Muscle layer of duodenum (tissue), 2 donors: Measurements from ENCODE around the gene SH2D6.
A peak's percentile ranks its signal among the peaks of the same experiment; 100 is the strongest.
"Not testable (repeated sequence)": the region's sequence is repeated elsewhere in the genome, so short reads cannot be mapped to it uniquely, and the experiment has no call there.

Source experiments
- H3K27ac ChIP-seq: one replicate; pipeline ENCODE4 v1.7.0; 2013; ENCODE audit warnings: mild to moderate bottlenecking, low read length
- H3K27me3 ChIP-seq: one replicate; pipeline ENCODE4 v1.7.0; 2013; ENCODE audit warnings: low read depth, mild to moderate bottlenecking, control low read depth, low read length
- H3K36me3 ChIP-seq, 2 donors: one replicate each; pipeline ENCODE4 v1.7.0; 2013; ENCODE audit warnings: low read length in 2 of 2, control low read depth in 1 of 2, mild to moderate bottlenecking in 1 of 2; ENCODE audit not compliant: insufficient read depth in 2 of 2, control insufficient read depth in 1 of 2
- H3K4me1 ChIP-seq, 2 donors: one replicate each; pipeline ENCODE4 v1.7.0; 2013; ENCODE audit warnings: low read length in 2 of 2, mild to moderate bottlenecking in 2 of 2, control low read depth in 1 of 2, moderate library complexity in 1 of 2; ENCODE audit not compliant: insufficient read depth in 2 of 2, control insufficient read depth in 1 of 2
- H3K4me3 ChIP-seq, 2 donors: one replicate each; pipeline ENCODE4 v1.7.0; 2013; ENCODE audit warnings: low read length in 2 of 2, low read depth in 1 of 2, mild to moderate bottlenecking in 1 of 2
- H3K9me3 ChIP-seq, 2 donors: one replicate each; pipeline ENCODE4 v1.7.0; 2013; ENCODE audit warnings: low read length in 2 of 2, control low read depth in 1 of 2, mild to moderate bottlenecking in 1 of 2; ENCODE audit not compliant: control insufficient read depth in 1 of 2
- donor health status: healthy.

SH2D6 gene

GRCh38 chr2:85418132-85419008 is at the start of gene SH2D6:
Gene SH2D6, plus strand, starts transcription at chr2:85418714. Its CDS starts 10,752 bp downstream, at chr2:85429466.
- H3K27me3 ChIP-seq, result no peaks in the 10 kb centered on the region
- no peaks in the 10 kb centered on the region for H3K9me3 ChIP-seq
- H3K36me3 ChIP-seq, result no peaks in the 10 kb centered on the region
- peak within 1 kb of the TSS; percentile 92 for H3K27ac ChIP-seq
- H3K4me3 ChIP-seq, result peak within 1 kb of the TSS; percentile 77 to 82
- H3K4me1 ChIP-seq, result peaks cover 11% of the 10 kb centered on the region in 2 donors

GRCh38 chr2:85368921-85369320 is 49.6 kb upstream of the SH2D6 start:
- H3K36me3 ChIP-seq, result peaks cover 22 to 35% of the 10 kb centered on the region in 2 donors
- no peaks in the 10 kb centered on the region for H3K4me1 ChIP-seq
- H3K4me3 ChIP-seq, result no peak overlapping the region
- no peaks in the 10 kb centered on the region for H3K9me3 ChIP-seq
- no peak overlapping the region for H3K27ac ChIP-seq
- H3K27me3 ChIP-seq, result no peaks in the 10 kb centered on the region

- no peaks in the 10 kb centered on the region for H3K4me1 ChIP-seq
- H3K9me3 ChIP-seq, result no peaks in the 10 kb centered on the region
- H3K27me3 ChIP-seq, result no peaks in the 10 kb centered on the region
- peaks cover 22 to 35% of the 10 kb centered on the region in 2 donors for H3K36me3 ChIP-seq
- H3K4me3 ChIP-seq, result no peak overlapping the region
- no peak overlapping the region for H3K27ac ChIP-seq
Measured at GRCh38 chr2:85369500-85369899, 49.0 kb upstream of the SH2D6 start.

- no peak overlapping the region for H3K4me3 ChIP-seq
- peaks cover 22 to 35% of the 10 kb centered on the region in 2 donors for H3K36me3 ChIP-seq
- no peaks in the 10 kb centered on the region for H3K9me3 ChIP-seq
- no peaks in the 10 kb centered on the region for H3K27me3 ChIP-seq
- no peaks in the 10 kb centered on the region for H3K4me1 ChIP-seq
- no peak overlapping the region for H3K27ac ChIP-seq
Measured at GRCh38 chr2:85371045-85371444, 47.5 kb upstream of the SH2D6 start.

- no peak overlapping the region for H3K4me3 ChIP-seq
- peaks cover 0 to 38% of the 10 kb centered on the region in 2 donors for H3K36me3 ChIP-seq
- H3K9me3 ChIP-seq, result no peaks in the 10 kb centered on the region
- no peaks in the 10 kb centered on the region for H3K27me3 ChIP-seq
- H3K27ac ChIP-seq, result no peak overlapping the region
- H3K4me1 ChIP-seq, result no peaks in the 10 kb centered on the region
Measured at GRCh38 chr2:85376291-85377065, 42.0 kb upstream of the SH2D6 start.

GRCh38 chr2:85377083-85377482 is 41.4 kb upstream of the SH2D6 start:
- peaks cover 0 to 36% of the 10 kb centered on the region in 2 donors for H3K36me3 ChIP-seq
- no peaks in the 10 kb centered on the region for H3K4me1 ChIP-seq
- H3K9me3 ChIP-seq, result no peaks in the 10 kb centered on the region
- no peak overlapping the region for H3K4me3 ChIP-seq
- no peaks in the 10 kb centered on the region for H3K27me3 ChIP-seq
- H3K27ac ChIP-seq, result no peak overlapping the region

DNA sequence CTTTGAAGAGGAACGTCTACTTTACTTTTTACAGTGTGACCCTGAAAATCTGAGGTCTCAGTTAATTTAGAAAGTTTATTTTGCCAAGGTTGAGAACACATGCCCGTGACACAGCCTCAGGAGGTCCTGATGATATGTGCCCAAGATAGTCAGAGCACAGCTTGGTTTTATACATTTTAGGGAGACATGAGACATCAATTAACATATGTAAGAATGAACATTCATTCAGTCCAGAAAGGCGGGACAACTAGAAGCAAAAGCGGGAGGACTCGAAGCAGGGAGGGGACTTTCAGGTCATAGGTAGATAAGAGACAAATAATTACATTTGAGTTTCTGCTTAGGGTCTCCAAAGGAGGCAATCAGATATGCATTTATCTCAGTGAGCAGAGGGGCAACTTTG is 40.3 kb upstream of the SH2D6 start:
- H3K4me1 ChIP-seq, result no peaks in the 10 kb centered on the region
- no peaks in the 10 kb centered on the region for H3K27me3 ChIP-seq
- peaks cover 0 to 32% of the 10 kb centered on the region in 2 donors for H3K36me3 ChIP-seq
- no peak overlapping the region for H3K4me3 ChIP-seq
- no peaks in the 10 kb centered on the region for H3K9me3 ChIP-seq
- no peak overlapping the region for H3K27ac ChIP-seq

DNA sequence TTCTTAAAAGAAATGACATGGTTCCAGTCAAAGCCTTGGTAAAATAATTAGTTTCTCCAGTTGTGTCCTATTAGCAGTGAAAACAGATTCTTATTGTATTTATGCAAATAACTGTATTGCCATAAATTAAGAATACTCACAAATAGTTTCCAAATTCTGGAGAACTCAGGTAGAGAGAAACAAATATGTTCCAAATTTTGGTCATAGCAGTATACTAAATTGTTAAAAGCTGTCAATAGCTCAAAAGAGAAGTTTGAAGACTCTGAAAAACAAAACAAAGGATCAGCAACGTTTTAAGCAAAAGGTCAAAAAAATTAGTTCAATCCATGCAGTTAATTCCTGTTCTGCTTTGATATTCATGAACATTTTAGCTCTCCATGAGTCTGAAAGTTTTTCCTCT is 38.5 kb upstream of the SH2D6 start:
- Histone ChIP-seq H3K27ac (no peak overlapping the region), H3K4me3 (no peak overlapping the region), H3K27me3 (no peaks in the 10 kb centered on the region), H3K4me1 (no peaks in the 10 kb centered on the region), H3K36me3 (peaks cover 0 to 39% of the 10 kb centered on the region in 2 donors), H3K9me3 (no peaks in the 10 kb centered on the region)

DNA sequence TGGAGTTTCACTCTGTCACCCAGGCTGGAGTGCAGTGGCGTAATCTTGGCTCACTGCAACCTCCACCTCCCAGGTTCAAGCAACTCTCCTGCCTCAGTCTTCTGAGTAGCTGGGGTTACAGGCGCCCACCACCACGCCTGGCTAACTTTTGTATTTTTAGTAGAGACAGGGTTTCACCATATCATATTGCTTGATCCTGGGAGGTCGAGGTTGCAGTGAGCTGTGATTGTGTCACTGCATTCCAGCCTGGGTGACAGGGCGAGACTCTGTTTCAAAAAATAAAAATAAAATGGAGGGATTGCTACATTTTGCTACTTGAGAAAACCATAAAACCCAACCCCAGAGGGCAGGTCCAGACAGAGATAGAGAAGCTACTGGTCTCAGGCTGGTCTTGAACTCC is 35.4 kb upstream of the SH2D6 start:
- H3K36me3 ChIP-seq, result peaks cover 10 to 51% of the 10 kb centered on the region in 2 donors
- not testable (repeated sequence) for H3K4me3 ChIP-seq, H3K9me3 ChIP-seq, H3K4me1 ChIP-seq, H3K27me3 ChIP-seq, H3K27ac ChIP-seq

DNA sequence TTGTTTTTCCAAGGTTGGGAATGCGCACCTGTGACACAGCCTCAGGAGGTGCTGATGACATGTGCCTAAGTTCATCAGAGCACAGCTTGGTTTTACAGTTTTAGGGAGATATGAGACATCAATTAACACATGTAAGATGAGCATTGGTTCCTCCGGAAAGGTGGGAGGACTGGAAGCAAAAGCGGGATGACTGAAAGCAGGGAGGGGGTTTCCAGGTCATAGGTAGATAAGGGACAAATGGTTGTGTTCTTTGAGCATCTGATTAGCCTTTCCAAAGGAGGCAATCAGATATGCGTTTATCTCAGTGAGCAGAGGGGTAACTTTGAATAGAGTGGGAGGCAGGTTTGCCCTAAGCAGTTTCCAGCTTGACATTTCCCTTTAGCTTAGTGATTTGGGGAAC is 34.7 kb upstream of the SH2D6 start:
- Histone ChIP-seq H3K36me3 (peaks cover 17 to 54% of the 10 kb centered on the region in 2 donors), H3K9me3 (no peaks in the 10 kb centered on the region), H3K27ac (no peak overlapping the region), H3K27me3 (no peaks in the 10 kb centered on the region), H3K4me3 (no peak overlapping the region), H3K4me1 (no peaks in the 10 kb centered on the region)

- Histone ChIP-seq H3K27me3 (no peaks in the 10 kb centered on the region), H3K36me3 (peaks cover 28 to 60% of the 10 kb centered on the region in 2 donors), H3K4me1 (no peaks in the 10 kb centered on the region), H3K4me3 (no peak overlapping the region), H3K9me3 (no peaks in the 10 kb centered on the region), H3K27ac (no peak overlapping the region)
Measured at GRCh38 chr2:85385746-85386145, 32.8 kb upstream of the SH2D6 start.
